NCI-H187 treated with DMSO at 0.1 percent for 48 hours (cell line): ENCODE data around the gene ACKR3.

Experiments
- DNase-seq: peaks from one replicate; lab custom pipeline; 2025; lab: John Stamatoyannopoulos, UW

Gene ACKR3

DNA sequence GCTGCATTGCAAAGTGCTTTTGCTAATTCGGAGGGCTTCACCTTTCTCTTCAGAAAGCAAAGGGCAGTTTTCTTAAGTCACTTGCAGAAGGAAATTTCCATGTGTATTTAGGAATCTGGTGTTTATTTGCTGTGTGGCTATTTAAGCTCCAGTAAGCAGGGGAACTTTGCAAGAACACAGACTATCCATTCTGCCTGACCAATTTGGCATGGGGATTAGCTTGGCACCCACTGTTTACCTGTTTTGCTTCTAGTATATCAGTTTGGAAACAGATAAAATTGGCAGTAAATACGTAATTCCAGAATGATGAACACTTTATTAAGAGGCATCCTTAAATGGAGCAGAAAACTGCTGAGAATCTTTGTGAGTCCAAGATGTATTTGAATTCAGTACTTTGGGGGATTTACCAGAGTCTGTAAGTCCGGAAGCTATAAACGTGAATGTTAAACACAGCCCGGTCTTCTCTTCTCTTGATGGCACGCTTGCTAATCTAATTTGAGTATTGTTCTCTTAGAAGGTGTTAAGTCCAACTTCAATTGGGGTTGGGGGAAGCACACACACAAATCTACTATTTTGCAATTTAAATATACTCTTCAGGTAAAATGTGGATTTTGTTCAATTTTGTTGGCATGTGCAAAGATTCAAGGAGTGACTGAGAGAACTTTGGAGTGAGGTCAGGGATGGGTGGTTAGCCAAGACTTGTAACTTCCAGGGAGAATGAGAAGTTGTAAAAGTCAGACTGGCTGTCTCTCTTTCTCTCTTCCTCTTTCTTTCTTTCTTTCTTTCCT is 650 bp downstream of the ACKR3 start:
- DNase-seq, result no peak

DNA sequence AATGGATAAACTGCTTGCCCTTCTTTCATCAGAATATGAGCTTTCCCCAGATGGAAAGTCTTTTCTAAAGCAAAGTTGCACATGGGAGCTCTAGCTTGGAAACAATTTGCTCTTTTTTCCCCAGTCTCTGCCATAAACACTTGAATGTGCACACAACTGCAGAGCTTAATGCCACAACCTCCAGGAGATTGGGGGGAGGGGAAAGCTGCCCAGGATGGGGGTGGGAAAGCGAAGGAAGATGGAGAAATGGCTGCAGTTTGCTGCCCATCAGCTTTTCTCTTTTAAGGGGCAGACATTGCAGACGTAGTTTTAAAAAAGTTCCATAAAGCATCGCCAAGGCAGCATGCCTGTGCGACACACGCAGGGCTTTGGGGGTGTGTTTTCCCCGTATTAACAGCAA is 1.5 kb downstream of the ACKR3 start:
- DNase-seq, result no peak

DNA sequence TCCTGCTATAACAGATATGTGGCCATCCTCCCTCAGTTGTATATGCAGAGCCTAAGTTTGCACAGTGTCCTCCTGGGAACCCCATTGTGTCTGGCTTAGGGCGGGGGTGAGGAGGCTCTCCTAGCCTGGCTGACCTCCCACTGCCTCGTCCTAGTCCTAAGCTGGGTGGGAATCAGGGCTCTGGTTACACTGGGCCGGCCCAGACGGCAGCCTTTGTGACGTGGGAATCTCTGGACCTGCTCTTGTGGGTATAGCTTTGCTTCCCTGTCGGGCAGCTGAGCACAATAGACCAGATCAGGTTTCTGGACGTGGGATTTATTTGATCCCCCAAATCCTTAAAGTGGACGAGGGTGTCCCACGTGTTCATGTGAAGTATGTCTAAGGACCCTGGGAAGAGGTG is 2.9 kb downstream of the ACKR3 start:
- no peak for DNase-seq

DNA sequence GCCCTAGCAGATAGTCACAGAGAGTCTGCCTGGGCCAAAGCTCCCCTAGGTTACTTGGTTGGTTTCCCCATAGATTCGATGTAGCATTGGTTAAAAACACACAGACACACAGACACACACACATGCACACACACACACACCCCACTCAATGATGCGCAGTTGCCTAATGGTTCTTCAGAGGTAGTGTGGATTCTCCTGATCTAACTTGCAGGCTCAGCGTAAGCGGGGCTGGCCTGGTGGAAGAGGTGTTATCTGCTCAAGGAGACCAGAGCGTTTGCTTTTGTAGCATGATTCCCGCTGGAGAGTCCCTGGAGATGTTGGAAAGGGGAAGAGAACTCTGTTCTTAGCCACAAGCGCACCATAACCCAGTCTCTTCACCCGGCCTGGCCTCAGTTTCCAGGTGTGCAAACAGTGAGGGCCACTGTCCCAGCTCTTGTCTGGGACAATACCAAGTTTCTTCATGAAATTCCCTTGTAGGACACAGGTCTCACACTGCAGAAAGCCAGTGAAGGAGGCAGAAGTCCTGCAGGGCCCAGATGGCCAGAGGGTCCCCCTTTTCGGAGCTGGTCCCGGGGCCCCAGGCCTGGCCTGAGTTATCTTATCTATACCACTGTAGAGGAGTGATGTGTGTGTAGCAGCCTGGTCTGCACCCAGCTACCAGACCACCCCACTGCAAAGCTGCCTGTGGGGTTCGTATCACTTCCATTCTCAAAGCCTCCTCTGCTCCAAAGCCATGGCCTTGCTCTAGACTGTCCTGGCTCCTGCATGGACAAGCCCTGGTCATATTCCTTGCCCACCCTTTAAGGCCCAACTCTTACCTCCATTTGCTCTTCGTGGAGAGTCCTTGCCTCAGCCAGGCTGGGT is 3.7 kb downstream of the ACKR3 start:
- DNase-seq, result no peak

DNA sequence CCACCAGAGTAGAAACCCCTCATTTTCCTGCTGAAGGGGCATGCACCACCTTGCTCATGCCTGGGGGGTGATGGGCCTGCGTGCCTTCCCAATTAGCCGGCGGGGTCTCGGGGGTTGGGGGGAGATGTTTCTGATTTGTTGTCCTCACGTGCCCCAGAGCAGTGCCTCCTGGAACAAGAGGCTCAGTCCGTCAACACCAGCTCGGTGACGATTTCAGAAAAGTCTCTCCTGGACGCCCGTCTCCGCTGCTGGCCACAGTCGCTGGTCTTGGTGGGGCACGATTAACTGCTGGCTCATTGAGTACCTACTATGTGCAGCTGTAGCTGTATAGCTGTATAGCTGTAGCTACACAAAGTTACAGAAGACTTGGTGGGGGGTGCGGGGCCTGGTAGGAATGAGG is 4.4 kb downstream of the ACKR3 start:
- DNase-seq, result no peak

DNA sequence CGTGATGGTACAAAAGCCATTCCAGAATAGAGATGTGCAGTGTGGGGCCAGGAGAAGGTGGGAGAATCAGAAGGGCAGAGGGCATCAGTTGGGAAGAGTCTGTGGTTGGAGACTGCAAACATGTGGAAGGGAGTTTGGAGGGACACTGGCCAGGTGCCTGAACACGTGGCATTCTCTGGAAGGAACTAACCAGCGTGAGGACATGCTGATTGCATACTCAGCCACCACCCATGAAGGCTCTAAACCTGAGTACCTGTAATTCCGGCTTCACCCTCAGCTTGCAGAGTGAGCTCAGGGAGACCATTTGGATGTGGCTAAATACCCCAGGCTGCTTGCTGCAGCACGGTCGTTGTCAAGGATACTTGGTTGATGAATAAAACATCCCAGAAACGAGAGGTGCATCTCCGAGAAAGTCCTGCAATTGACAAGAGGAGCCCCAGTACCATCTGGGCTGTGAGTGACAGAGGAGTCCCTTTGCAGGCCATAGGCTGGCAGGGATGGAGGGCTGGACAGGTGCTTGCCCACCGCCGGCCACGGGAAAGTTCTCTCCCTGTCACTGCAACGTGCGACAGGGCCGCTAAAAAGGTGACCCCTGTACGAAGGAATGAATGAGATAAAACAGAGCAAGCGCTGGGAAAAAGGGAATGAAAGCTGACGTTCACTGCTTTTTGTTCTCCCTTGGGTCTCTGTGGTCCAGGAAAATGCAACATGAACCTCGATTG is 5.0 kb downstream of the ACKR3 start:
- DNase-seq, result no peak

DNA sequence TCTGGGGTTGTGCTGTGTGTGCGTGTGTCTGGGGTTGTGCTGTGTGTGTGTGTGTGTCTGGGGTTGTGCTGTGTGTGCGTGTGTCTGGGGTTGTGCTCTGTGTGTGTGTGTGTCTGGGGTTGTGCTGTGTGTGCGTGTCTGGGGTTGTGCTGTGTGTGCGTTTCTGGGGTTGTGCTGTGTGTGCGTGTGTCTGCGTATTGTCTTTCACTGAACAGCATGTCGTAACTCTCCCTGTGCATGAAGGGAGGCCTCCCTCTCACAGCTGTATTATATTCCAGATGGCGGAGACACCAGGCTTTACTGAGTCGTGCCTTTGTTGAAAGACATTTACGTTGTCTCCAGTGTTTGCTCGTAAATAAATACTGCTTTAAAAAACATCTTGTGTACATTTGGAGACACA is 5.9 kb downstream of the ACKR3 start:
- no peak for DNase-seq

DNA sequence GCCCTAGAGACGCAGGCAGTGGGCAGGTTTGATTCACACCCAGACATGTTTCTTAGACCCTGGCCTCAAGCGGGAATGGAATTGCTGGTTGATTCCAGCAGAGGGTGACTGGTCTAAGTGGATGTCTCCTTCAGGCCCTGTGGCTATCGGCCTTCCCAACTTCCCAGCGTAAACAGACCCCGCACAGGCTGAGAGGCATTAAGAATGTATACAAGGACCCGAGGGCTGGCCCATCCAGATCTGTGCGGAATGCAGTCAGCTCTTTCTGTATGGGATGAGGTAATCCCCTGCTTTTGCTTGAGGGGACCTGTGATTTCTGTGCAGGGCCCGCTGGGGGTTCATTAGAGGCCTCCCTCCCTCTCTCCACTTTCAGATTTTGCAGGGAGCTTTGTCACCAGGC is 6.5 kb downstream of the ACKR3 start:
- no peak for DNase-seq

DNA sequence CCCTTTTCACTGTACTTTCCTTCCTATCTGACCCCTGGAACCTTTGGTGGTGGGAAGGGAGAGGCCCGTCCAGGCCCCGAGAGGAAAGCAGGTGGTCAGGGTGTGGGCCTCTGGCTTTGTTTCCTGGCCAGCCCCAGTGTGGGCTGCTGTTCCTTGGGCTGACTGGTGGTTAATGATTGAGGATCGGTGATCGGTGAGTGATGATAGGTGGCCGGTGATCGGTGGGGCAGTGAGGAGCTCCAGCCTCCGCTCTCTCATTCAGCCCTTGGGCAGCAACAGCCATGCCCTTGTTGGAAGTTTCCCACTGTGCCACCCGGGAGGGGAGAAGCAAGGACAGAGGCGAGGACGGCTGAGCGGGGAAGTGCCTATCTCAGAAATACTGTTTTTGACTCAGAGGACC is 7.3 kb downstream of the ACKR3 start:
- no peak for DNase-seq

DNA sequence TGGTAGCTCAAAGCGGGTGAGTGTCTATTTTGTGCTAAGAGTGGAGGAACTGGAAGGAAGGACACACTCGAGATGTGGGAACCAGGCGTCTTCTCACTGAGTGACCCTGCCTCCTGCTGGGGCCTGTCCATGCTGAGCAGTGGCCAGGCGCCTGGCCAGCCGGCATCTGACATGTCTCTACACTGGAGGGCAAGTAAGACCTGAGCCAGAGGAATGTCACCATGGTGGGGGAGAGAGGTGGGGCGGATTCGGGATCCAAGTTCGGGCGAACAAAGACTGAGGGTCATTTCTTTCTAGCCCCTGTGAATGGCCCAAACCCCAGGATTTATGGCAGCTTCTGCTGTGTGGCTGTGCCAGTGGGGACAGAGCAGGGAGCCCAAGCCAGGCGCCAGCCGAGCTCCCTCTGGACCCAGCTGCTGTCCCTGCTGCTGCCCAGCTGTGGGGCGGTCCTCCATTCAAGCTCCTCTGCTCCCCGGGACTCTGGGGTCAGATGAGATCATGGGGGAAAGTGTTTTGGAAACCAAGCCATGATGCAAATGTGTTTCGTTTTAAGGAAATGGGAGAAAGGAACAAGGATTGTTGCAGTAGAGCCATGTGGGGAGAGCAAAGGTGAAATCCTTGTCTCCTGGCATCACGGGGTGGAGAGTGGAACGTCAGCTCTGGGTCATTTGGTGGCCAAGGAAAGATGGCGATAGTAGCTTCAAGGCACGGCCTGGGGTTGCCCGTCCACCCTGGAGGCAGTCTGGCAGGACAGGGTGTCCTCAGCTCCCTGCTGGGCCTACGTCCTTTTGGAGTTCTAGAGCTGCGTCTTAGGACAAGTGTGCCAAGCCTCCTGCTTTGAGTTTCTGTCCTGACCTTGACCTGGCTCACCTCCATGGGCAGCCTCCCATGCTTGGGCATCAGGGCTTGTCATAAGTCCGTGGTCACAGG is 8.1 kb downstream of the ACKR3 start:
- DNase-seq, result no peak

DNA sequence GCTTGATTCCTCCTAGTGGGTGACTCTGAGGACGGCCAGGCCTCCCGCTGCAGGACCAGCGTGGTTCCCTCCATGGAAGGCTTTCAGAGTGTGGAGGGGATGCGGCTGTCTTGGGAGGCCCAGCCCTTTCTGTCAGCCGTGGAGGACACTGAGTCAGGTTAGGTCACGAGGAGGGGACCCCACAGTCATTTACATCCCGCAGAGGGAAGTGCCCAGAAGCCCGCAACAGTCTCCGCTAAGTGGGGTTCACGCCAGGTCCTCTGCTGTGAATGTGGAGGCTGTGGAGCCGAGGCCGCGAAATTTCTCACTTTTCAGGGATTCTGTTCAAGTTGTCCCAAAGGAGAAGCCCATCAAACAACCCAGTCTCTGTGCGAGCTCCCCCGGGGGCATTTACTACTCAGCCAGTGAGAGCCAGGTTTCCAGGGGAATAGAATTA is 8.8 kb downstream of the ACKR3 start:
- DNase-seq, result no peak

DNA sequence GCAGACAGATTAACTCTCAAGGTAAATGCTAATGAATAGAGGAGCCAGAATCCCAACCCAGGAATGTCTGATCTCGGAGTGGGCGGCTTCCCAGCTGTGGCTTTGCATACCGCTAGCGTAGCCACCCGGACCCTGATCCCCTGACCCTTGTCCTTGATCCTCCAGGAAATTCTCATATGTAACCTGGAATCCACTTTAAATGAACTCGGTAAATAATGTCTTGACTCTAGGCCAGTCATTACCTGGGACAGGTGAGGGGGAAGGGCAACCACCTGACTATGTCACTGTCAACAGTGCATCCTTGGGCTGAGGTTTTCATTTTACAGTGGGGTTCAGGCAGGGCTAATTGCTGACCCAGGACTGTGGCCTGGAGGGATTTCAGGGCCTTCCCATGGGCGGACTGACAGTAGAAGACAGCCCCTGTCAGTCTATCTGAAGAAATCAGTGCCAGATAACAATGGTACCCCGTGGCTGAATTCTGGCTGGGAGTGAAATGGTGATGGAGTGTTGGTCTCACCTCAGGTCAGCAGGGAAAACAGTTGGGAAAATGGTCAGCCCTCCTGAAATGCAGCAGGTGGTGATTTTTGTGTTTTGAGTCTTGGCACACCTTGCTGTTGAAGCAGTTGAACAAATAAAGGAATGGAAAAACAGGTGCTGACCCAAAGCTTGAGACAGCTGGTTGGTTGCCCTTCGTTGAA is 9.6 kb downstream of the ACKR3 start:
- no peak for DNase-seq

DNA sequence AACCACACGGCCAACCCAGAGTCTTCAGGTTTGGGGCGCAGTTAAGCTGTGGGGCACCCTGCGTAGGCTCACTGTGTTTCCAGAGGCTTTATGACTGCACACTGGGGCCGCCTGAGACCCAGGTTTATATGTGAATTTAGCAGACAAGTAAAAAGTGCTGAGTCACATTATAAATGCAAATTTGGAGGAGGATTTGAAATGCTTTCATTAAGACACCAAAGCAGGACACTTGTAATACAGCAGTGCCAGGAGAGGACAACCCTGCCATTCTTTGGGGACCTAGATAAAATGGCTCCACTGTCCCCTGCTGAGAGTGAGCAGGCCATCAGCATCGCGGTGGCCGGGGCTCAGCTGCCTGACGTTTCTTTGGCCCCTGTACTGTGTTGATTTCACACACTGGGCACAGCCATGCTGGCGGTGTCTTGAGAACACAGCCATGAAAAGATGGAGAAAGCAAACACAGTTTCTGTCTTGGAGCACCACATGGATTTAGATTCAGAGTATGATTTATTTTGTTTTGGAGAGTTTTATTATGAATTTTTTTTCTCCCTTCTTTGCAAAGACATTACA is 10.2 kb downstream of the ACKR3 start:
- no peak for DNase-seq

DNA sequence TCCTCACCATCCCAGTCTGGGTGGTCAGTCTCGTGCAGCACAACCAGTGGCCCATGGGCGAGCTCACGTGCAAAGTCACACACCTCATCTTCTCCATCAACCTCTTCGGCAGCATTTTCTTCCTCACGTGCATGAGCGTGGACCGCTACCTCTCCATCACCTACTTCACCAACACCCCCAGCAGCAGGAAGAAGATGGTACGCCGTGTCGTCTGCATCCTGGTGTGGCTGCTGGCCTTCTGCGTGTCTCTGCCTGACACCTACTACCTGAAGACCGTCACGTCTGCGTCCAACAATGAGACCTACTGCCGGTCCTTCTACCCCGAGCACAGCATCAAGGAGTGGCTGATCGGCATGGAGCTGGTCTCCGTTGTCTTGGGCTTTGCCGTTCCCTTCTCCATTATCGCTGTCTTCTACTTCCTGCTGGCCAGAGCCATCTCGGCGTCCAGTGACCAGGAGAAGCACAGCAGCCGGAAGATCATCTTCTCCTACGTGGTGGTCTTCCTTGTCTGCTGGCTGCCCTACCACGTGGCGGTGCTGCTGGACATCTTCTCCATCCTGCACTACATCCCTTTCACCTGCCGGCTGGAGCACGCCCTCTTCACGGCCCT is 11.2 kb downstream of the ACKR3 start:
- DNase-seq, result no peak

DNA sequence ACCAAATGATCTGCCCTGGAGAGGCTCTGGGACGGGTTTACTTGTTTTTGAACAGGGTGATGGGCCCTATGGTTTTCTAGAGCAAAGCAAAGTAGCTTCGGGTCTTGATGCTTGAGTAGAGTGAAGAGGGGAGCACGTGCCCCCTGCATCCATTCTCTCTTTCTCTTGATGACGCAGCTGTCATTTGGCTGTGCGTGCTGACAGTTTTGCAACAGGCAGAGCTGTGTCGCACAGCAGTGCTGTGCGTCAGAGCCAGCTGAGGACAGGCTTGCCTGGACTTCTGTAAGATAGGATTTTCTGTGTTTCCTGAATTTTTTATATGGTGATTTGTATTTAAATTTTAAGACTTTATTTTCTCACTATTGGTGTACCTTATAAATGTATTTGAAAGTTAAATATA is 11.9 kb downstream of the ACKR3 start:
- no peak for DNase-seq

DNA sequence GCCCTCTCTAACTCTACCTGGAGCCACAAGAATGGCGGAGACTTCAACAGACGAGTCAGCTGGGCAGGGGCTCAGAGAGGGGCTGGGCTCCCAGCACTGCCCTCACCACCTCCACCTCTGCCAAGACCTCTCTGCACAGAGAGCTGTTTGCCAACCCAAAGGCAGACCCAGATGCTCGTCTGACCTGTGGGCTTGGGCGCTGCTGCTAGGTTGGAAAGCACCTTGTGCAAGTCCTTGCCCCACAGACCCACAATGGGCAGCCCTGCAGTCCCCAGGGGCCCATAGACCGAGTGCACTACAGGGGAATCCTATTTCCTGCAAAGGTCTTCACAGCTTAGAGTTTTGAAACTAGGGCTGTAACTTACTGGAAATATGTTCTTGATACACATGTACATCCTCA is 13.3 kb downstream of the ACKR3 start:
- no peak for DNase-seq

DNA sequence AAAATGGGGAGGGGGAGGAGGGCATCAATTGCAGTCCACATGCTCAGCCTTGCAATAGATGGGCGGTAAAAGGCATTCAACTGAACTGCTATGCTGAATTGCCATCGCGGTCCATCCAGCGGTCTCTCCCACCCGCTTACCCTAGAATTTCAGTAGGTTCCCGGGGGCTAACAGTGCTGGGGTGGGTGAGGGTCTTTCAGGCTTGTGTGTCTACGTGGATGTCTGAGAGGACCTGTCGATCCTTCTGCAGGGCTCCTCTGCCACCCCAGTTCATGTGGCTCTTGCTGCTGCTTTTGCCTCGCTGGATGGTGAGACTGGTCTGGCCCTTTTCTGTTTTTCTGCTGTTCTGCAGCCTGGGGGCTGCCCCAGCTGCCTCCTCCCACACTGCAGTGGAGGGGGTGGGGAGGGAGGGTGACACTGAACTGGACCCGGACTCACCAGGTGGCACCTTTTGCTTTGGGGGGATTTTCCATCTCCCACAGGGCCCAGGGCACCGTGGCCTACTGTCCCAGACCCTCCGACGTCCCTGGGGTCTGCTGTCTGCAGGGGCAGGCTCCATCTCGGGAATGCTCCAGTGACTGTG is 14.1 kb downstream of the ACKR3 start:
- DNase-seq, result no peak

DNA sequence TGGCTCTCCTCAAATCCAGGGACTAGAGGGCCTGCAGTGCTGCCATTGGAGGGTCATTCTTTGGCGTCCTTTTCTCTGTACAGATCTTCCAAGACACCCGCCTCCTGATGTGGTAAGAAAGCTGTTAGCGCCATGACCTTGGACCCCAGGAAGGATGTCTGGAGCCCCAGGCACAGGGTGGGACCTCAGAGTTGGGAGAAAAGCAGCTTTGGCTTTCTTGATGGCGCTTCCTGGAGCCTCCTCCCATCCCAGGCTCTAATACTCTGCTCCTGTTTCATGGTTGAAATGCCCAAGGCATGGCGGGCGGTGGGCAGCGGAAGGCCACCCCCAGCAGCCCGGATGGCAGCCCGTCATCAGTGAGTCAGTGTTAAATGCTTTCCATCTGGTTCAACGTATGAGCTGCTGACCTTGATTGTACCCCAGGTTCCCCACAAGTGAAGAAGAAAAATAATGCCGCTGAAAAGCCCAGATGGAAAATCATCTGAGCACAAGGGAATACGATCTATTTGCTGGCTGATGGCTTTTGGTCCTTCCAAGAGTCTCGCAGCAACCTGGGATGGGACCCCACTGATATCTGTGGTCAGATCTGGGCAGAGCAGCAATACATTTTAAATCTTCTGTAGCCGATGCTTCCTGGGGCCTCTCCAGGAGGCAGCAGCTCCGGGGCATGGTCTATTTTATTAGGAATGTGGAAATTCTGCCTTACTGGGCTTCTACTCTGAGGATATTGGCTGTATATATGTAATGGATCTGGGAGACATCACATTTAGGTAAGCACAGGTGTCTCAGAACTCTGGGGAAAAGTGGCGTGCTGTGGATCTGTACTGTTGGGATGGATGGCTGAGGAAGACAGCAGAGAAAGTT is 15.1 kb downstream of the ACKR3 start:
- DNase-seq, result no peak

DNA sequence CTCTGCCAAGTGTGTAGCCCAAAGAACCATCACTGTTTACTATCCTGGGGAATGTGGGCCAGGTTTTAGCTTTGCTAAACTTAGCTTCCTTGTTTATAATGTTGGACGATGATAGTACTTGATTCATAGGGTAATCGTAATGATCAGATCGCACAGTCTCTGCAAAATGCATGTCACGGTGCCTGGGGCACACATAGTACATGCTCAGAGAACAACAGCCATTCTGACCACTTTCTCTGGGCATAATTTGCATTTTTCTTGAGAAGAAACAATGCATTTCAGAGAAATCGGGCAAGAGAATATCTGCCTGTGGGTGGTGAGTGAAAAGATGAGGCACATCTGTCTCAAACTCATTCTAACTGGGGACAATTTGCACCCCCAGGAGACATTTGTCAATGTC is 16.3 kb downstream of the ACKR3 start:
- DNase-seq, result no peak
